Thyroid gland (tissue), 4 donors: ENCODE data around the gene FGFR4. TPM values are rescaled to one million over a fixed set of nuclear protein-coding genes. Genes with fewer than 3 reads are reported as not detected.

Source experiments
- DNase-seq, 2 donors: peaks; one replicate each; pipeline ENCODE4 v3.0.0-alpha.2; 2019
- H3K27ac ChIP-seq, 3 donors: fragments of 200-600 bp; sonication (generic); 1 replicate in 2 of 3; 2 replicates in 1 of 3; pipeline ENCODE4 v1.5.1; 2016 to 2019; ENCODE audit warnings: mild to moderate bottlenecking in 1 of 3, moderate library complexity in 1 of 3
- H3K27me3 ChIP-seq: fragments of 200-600 bp; sonication (generic); one replicate; pipeline ENCODE4 v1.5.1; 2019
- H3K36me3 ChIP-seq, 2 donors: fragments of 200-600 bp; sonication (generic); one replicate each; pipeline ENCODE4 v1.5.1; 2016 to 2019
- H3K4me1 ChIP-seq, 2 donors: fragments of 200-600 bp; sonication (generic); one replicate each; pipeline ENCODE4 v1.5.1; 2017 to 2019
- H3K4me3 ChIP-seq, 3 donors: fragments of 200-600 bp; sonication (generic); replicated peaks in 1 of 3; 1 replicate in 2 of 3; 2 replicates in 1 of 3; pipeline ENCODE4 v1.5.1; 2016; ENCODE audit warnings: mild to moderate bottlenecking in 1 of 3
- H3K9me3 ChIP-seq: fragments of 200-600 bp; sonication (generic); one replicate; pipeline ENCODE4 v1.5.1; 2017
- POLR2A ChIP-seq, 2 donors: fragments of 450-650 bp; IDR thresholded peaks; one replicate each; pipeline ENCODE4 v1.6.1; 2017; ENCODE audit warnings: antibody characterized with exemption in 2 of 2, mild to moderate bottlenecking in 2 of 2, moderate library complexity in 1 of 2
- WGBS, 2 donors: methylation state at CpG; one replicate each; pipeline ENCODE4 v1.1.5; 2017; 5-methylcytosine and 5-hydroxymethylcytosine counted together
- intact Hi-C: fragments of 100-400 bp; cut with DNase I; formaldehyde crosslinking; loops from one replicate; pipeline ENCODE4 v1.15.1; 2023
- total RNA-seq, 4 donors: library from RNA; depleted of rRNA; stranded (reverse); fragments of >200 nt; gene quantifications; one replicate each; pipeline ENCODE4 v1.2.3, GENCODE V29; 2016
- TF ChIP-seq, protein P1 (sequence below), 6 experiments: fragments of 200-600 bp in 3 of 6; fragments of 450-650 bp in 3 of 6; sonication (generic) in 3 of 6; IDR thresholded peaks; one replicate each; pipeline ENCODE4 v1.5.1; 2016 to 2019; ENCODE audit warnings: antibody characterized with exemption in 6 of 6, mild to moderate bottlenecking in 2 of 6, inconsistent platforms in 1 of 6, moderate library complexity in 1 of 6

Gene FGFR4
- total RNA-seq, 4 donors from 2014 or later: 0.49 to 1.2 (median 1.1) TPM; not detected in 1

DNA sequence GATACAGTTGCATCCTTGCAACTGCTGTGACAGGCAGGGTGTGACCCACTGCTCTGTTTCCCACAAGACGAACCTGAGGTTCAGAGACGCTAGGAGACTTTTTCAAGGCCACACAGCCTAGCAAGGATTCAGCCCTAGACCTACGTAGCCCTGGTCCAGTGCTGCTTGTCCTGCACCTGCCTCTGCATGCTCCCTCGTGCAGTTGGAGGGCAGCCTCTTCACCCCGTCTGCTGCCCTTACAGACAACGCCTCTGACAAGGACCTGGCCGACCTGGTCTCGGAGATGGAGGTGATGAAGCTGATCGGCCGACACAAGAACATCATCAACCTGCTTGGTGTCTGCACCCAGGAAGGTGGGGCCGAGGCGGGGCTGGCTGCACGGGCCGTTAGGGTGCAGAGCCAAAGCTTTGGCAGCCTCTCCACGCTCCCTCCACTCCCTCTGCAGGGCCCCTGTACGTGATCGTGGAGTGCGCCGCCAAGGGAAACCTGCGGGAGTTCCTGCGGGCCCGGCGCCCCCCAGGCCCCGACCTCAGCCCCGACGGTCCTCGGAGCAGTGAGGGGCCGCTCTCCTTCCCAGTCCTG, 8.5 kb downstream of the FGFR4 start:
- DNase-seq: no peak
- no peak overlapping the region for H3K4me3 ChIP-seq
- no peaks in the 10 kb centered on the region for H3K27me3 ChIP-seq
- H3K4me1 ChIP-seq: no peaks in the 10 kb centered on the region
- 72 to 76% methylated on average over 2 to 8 of the region's 28 CpGs for WGBS, 2 donors
- no peak overlapping the region for H3K27ac ChIP-seq
- H3K36me3 ChIP-seq: no peaks in the 10 kb centered on the region
- TF ChIP-seq, protein P1, sequence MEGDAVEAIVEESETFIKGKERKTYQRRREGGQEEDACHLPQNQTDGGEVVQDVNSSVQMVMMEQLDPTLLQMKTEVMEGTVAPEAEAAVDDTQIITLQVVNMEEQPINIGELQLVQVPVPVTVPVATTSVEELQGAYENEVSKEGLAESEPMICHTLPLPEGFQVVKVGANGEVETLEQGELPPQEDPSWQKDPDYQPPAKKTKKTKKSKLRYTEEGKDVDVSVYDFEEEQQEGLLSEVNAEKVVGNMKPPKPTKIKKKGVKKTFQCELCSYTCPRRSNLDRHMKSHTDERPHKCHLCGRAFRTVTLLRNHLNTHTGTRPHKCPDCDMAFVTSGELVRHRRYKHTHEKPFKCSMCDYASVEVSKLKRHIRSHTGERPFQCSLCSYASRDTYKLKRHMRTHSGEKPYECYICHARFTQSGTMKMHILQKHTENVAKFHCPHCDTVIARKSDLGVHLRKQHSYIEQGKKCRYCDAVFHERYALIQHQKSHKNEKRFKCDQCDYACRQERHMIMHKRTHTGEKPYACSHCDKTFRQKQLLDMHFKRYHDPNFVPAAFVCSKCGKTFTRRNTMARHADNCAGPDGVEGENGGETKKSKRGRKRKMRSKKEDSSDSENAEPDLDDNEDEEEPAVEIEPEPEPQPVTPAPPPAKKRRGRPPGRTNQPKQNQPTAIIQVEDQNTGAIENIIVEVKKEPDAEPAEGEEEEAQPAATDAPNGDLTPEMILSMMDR (IDR thresholded peaks at IDR 0.05): no peak
- no peak for TF ChIP-seq POLR2A (IDR thresholded peaks at IDR 0.05)
- intact Hi-C loops: no loop called here
- no peaks in the 10 kb centered on the region for H3K9me3 ChIP-seq

DNA sequence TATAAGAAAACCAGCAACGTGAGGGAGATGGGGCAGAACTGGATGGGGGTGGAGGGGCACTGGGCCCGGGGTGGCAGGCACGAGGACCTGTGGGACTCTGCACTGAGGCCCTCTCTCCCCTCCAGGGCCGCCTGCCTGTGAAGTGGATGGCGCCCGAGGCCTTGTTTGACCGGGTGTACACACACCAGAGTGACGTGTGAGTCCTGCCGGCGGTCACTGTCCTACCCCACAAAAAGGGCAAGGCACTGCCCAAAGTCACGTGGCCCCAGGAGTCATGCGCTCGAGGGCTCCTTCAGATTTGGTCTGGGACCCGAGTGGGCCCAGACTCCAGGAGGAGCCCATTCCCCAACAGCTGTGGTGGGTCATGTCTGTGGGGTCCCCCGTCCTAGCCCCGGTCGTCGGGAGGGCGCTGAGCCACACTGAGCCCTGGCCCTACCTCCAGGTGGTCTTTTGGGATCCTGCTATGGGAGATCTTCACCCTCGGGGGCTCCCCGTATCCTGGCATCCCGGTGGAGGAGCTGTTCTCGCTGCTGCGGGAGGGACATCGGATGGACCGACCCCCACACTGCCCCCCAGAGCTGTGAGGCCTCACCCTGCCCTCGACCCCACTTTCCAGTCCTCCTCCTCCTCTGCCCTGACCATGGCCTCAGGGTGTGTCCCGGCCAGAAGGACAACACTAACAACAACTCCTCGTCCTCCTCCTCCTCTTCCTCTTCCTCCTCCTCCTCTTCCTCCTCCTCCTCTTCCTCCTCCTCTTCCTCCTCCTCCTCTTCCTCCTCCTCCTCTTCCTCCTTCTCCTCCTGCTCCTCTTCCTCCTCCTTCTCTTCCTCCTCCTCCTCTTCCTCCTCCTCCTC, 9.7 kb downstream of the FGFR4 start:
- intact Hi-C loops: no loop called here

DNA sequence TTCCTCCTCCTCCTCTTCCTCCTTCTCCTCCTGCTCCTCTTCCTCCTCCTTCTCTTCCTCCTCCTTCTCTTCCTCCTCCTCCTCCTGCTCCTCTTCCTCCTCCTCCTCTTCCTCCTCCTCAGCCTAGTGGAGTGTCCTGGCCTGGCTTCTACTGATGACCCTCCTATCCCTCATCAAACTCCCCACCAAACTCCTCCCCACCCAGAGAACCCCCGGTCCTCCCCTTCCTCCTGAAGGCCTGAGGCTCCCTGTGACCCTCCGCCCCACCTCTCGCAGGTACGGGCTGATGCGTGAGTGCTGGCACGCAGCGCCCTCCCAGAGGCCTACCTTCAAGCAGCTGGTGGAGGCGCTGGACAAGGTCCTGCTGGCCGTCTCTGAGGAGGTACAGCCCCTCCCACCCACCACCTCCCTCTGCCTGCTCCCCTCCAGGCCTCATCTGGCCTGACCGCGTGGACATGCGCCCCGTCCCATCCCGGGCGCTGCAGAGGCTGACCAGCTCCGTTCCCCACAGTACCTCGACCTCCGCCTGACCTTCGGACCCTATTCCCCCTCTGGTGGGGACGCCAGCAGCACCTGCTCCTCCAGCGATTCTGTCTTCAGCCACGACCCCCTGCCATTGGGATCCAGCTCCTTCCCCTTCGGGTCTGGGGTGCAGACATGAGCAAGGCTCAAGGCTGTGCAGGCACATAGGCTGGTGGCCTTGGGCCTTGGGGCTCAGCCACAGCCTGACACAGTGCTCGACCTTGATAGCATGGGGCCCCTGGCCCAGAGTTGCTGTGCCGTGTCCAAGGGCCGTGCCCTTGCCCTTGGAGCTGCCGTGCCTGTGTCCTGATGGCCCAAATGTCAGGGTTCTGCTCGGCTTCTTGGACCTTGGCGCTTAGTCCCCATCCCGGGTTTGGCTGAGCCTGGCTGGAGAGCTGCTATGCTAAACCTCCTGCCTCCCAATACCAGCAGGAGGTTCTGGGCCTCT, 10.6 kb downstream of the FGFR4 start:
- Histone ChIP-seq H3K4me1 (no peaks in the 10 kb centered on the region), H3K4me3 (no peak overlapping the region), H3K9me3 (no peaks in the 10 kb centered on the region), H3K36me3 (no peaks in the 10 kb centered on the region), H3K27me3 (no peaks in the 10 kb centered on the region), H3K27ac (no peak overlapping the region)
- intact Hi-C loops: no loop called here
- WGBS, 2 donors: 94 to 95% methylated on average over 25 to 27 of the region's 30 CpGs
- DNase-seq: no peak
- no peak for TF ChIP-seq POLR2A (IDR thresholded peaks at IDR 0.05)
- TF ChIP-seq, protein P1 (IDR thresholded peaks at IDR 0.05): no peak

More for the DNA sequence above, 9.7 kb downstream of the FGFR4 start:
- TF ChIP-seq POLR2A (IDR thresholded peaks at IDR 0.05): no peak
- TF ChIP-seq, protein P1 (IDR thresholded peaks at IDR 0.05): no peak
- H3K9me3 ChIP-seq: no peaks in the 10 kb centered on the region
- 80 to 87% methylated on average over 23 of the region's 29 CpGs for WGBS, 2 donors
- no peak overlapping the region for H3K4me3 ChIP-seq
- no peaks in the 10 kb centered on the region for H3K4me1 ChIP-seq
- no peaks in the 10 kb centered on the region for H3K36me3 ChIP-seq
- H3K27me3 ChIP-seq: no peaks in the 10 kb centered on the region
- no peak overlapping the region for H3K27ac ChIP-seq
- DNase-seq: no peak

DNA sequence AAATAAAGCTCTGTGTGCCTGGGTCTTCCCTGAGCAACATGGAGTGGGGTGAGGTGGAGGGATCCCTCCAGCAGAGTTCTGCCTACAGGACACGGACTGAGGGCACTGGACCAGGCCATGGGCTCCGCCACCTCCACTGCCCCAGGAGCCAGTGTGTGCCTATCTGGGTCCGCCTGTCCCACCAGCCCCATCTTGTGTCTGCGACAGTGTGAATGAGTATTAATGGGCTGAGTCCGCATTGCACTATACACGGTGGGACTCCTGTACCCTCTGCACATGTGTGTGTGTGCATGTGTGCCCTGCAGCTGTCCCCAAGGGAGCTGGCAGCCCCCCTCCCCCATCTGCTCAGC, 11.4 kb downstream of the FGFR4 start:
- H3K36me3 ChIP-seq: no peaks in the 10 kb centered on the region
- H3K27ac ChIP-seq: no peak overlapping the region
- no peak for DNase-seq
- intact Hi-C loops: no loop called here
- H3K4me3 ChIP-seq: no peak overlapping the region
- WGBS, 2 donors: 71 to 86% methylated on average over 4 to 6 of the region's 6 CpGs
- no peaks in the 10 kb centered on the region for H3K4me1 ChIP-seq
- H3K27me3 ChIP-seq: no peaks in the 10 kb centered on the region
- TF ChIP-seq POLR2A (IDR thresholded peaks at IDR 0.05): no peak
- TF ChIP-seq, protein P1 (IDR thresholded peaks at IDR 0.05): no peak
- no peaks in the 10 kb centered on the region for H3K9me3 ChIP-seq
